GM10847 (cell line): ENCODE data around the gene RER1.

Experiments used
- POLR2A ChIP-seq: IDR thresholded peaks from 2 replicates; pipeline ENCODE4 v1.6.1; 2011; ENCODE audit not compliant: insufficient read length; ENCODE audit errors: extremely low read depth

RER1 gene

GRCh38 chr1:2415337-2415736 is 23.7 kb downstream of the RER1 start:
- no peak for TF ChIP-seq POLR2A

GRCh38 chr1:2415801-2416208 is 24.2 kb downstream of the RER1 start:
- no peak for TF ChIP-seq POLR2A

GRCh38 chr1:2416403-2416802 is 24.8 kb downstream of the RER1 start:
- TF ChIP-seq POLR2A, result no peak

GRCh38 chr1:2417083-2417832 is 25.6 kb downstream of the RER1 start:
- no peak for TF ChIP-seq POLR2A

- no peak for TF ChIP-seq POLR2A
Observed at GRCh38 chr1:2417833-2418225, 26.2 kb downstream of the RER1 start.

GRCh38 chr1:2418791-2419320 is 27.2 kb downstream of the RER1 start:
- TF ChIP-seq POLR2A, result no peak

GRCh38 chr1:2419416-2419815 is 27.8 kb downstream of the RER1 start:
- no peak for TF ChIP-seq POLR2A

GRCh38 chr1:2422523-2422922 is 30.9 kb downstream of the RER1 start:
- no peak for TF ChIP-seq POLR2A

GRCh38 chr1:2425892-2426291 is 34.3 kb downstream of the RER1 start:
- no peak for TF ChIP-seq POLR2A

GRCh38 chr1:2426540-2426939 is 34.9 kb downstream of the RER1 start:
- TF ChIP-seq POLR2A, result no peak

GRCh38 chr1:2427051-2427450 is 35.4 kb downstream of the RER1 start:
- no peak for TF ChIP-seq POLR2A

GRCh38 chr1:2427976-2428375 is 36.3 kb downstream of the RER1 start:
- no peak for TF ChIP-seq POLR2A

GRCh38 chr1:2428490-2428889 is 36.8 kb downstream of the RER1 start:
- TF ChIP-seq POLR2A, result no peak

GRCh38 chr1:2429780-2430591 is 38.3 kb downstream of the RER1 start:
- TF ChIP-seq POLR2A, result no peak

GRCh38 chr1:2430592-2430973 is 38.9 kb downstream of the RER1 start:
- no peak for TF ChIP-seq POLR2A

- TF ChIP-seq POLR2A, result no peak
Observed at GRCh38 chr1:2431103-2431502, 39.5 kb downstream of the RER1 start.
